HG02885 (cell line): ENCODE measurements around the gene MPP4.

Experiments
- ATAC-seq: cut with Tn5 transposase; IDR thresholded peaks from one replicate; pipeline ENCODE4 v1.9.1; 2021; ENCODE audit warnings: mild to moderate bottlenecking; ENCODE audit not compliant: unreplicated experiment, poor library complexity

Gene MPP4

GRCh38 chr2:201633661-201634249, 64.7 kb downstream of the MPP4 start:
- no peak for ATAC-seq

GRCh38 chr2:201631041-201631440, 67.4 kb downstream of the MPP4 start:
- ATAC-seq: no peak

- no peak for ATAC-seq
Observed at GRCh38 chr2:201630577-201630976, 67.9 kb downstream of the MPP4 start.

GRCh38 chr2:201628545-201628944, 69.9 kb downstream of the MPP4 start:
- no peak for ATAC-seq

- no peak for ATAC-seq
Observed at GRCh38 chr2:201622306-201622970, 76.0 kb downstream of the MPP4 start.

GRCh38 chr2:201621293-201621999, 77.0 kb downstream of the MPP4 start:
- no peak for ATAC-seq

- no peak for ATAC-seq
Observed at GRCh38 chr2:201618744-201619662, 79.4 kb downstream of the MPP4 start.

DNA sequence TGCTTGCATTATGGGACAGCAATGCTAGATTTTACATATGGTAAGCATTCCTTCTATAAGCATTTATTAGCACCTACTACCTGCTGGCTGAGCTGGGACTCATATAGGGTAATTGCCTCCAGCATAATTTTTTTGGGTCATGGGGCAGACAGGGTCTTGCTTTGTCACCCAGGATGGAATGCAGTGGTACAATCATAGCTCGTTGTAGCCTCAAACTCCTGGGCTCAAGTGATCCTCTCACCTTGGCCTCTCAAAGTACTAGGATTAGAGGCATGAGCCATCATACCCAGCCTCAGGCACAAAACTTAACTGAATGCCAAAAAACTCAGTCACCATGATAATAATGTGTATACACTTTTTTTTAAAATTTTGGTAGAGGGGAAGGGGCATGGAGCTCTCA, 90.4 kb downstream of the MPP4 start:
- ATAC-seq: no peak

DNA sequence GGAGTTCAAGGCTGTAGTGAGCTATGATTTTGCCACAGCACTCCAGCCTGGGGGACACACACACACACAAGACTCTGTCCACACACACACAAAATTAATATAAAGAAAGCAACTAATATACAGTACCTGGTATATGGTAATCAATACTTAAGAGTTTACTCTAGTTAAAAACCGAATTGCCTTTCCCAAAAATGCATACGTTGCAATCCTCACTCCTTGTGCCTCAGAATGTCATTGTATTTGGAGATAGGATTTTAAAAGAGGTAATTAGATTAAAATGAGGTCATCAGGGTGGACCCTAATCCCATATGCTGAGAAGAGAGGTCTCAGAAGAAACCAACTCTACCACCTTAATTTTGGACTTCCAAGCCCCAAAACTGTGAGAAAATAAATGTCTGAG, 90.9 kb downstream of the MPP4 start:
- ATAC-seq: no peak

DNA sequence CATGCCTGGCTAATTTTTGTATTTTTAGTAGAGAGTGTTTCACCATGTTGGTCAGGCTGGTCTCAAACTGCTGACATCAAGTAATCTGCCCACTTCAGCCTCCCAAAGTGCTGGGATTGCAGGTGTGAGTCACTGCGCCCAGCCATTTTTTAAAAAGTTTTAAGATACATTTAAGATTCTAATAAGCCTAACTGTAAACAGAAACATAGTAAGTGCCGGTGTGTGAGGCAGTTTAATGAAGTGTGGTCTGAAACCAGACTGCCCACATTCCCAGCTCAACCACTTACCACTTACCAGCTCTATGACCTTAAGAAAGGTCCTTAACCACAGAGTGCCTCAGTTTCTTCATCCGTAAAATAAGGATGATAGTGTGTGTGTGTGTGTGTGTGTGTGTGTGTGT, 97.5 kb downstream of the MPP4 start:
- ATAC-seq: no peak

- ATAC-seq: no peak
Observed at GRCh38 chr2:201597397-201597796, 101.0 kb downstream of the MPP4 start.
